Skin epidermis (tissue), 12 donors: ENCODE measurements around the gene MPHOSPH8.

Experiments
- H3K27ac ChIP-seq, 21 experiments: fragments of 200-600 bp; sonication (generic) in 11 of 21; one replicate each; pipeline ENCODE4 v1.5.0; 2020; ENCODE audit warnings: mild to moderate bottlenecking in 3 of 21, inconsistent platforms in 2 of 21, moderate library complexity in 2 of 21
- H3K4me3 ChIP-seq, 7 experiments: fragments of 200-600 bp; sonication (generic) in 2 of 7; one replicate each; pipeline ENCODE4 v1.5.0; 2020; ENCODE audit warnings: inconsistent platforms in 2 of 7, mild to moderate bottlenecking in 2 of 7, moderate library complexity in 1 of 7

The MPHOSPH8 gene, protein sequence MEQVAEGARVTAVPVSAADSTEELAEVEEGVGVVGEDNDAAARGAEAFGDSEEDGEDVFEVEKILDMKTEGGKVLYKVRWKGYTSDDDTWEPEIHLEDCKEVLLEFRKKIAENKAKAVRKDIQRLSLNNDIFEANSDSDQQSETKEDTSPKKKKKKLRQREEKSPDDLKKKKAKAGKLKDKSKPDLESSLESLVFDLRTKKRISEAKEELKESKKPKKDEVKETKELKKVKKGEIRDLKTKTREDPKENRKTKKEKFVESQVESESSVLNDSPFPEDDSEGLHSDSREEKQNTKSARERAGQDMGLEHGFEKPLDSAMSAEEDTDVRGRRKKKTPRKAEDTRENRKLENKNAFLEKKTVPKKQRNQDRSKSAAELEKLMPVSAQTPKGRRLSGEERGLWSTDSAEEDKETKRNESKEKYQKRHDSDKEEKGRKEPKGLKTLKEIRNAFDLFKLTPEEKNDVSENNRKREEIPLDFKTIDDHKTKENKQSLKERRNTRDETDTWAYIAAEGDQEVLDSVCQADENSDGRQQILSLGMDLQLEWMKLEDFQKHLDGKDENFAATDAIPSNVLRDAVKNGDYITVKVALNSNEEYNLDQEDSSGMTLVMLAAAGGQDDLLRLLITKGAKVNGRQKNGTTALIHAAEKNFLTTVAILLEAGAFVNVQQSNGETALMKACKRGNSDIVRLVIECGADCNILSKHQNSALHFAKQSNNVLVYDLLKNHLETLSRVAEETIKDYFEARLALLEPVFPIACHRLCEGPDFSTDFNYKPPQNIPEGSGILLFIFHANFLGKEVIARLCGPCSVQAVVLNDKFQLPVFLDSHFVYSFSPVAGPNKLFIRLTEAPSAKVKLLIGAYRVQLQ

DNA sequence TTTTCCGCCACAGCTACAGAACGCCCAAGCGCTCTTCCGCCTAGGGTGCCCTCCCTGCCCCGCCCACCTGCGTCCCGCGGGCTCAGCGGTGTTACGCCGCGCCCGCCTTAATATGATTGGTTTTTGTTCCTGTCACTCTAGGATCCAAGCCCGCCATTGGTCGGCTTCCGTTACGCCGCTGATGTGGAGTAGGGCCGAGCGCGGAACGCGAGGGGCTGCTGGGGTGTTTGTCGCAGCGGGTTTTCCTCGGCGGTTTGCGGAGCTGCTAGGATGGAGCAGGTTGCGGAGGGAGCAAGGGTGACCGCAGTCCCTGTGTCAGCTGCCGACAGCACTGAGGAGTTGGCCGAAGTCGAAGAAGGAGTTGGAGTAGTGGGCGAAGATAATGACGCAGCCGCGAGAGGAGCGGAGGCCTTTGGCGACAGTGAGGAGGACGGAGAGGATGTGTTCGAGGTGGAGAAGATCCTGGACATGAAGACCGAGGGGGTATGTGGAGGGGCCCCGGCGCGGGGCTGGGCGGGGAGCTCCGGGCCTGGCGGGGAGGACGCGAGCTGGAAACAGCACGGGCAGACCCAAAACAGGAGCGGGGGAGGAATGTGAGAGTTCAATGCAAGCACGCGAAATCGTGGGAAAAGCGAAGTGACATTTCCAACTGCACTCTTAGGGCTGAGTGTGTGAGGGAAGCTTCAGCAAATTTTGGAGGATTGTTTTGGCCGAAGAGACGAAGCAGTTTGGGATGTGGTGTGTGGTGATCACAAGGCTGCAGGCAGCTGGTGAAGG lies at the start of gene MPHOSPH8:
MPHOSPH8 (plus strand) TSS at position 181 of the 777 bp plus-strand sequence; CDS start at position 271, 90 bp downstream.
- peak within 1 kb of the TSS; percentile 74 to 93 (median 89) for H3K27ac ChIP-seq
- peak within 1 kb of the TSS; percentile 64 to 97 (median 82) for H3K4me3 ChIP-seq

DNA sequence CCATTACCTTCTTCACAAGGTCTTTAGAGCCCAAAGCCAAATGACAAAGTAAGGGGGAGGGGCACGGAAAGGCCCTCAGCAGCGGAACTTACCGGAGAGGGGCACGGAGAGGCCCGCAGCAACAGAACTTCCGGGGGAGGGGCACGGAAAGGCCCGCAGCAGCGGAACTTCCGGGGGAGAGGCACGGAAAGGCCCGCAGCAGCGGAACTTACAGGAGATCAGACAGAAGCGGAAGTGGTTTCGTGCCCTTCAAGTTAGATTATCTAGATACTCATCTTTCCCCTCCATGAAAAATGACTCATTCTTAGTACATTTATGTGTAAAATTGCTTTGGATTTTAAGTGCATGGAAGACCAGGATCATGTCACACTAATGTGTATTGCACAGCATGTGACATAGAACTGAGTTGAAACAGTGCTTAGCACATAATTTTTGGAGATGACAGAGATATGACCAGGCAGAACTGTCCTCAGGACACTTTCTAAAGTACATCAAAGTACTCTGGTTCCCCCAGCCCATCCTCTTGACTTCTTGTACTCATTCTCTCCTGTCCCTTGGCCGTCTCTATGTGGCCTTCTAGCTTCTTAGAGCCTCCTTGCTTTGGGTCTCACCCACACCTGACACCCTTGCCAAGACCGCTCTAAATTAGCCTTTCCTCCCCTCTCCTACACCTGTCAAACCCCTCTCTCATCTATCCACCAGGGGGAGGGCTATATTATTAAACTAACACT lies 46.4 kb upstream of the MPHOSPH8 start:
- Histone ChIP-seq H3K27ac (peak overlapping the region in 2 of 21 experiments; percentile 5 to 6), H3K4me3 (peak overlapping the region in 3 of 7 experiments; percentile 3 to 22 (median 3))

GRCh38 chr13:19587635-19588300 lies 45.7 kb upstream of the MPHOSPH8 start:
- no peak overlapping the region for H3K4me3 ChIP-seq

GRCh38 chr13:19589312-19589711 lies 44.1 kb upstream of the MPHOSPH8 start:
- no peak overlapping the region for H3K27ac ChIP-seq

More at GRCh38 chr13:19587635-19588300, 45.7 kb upstream of the MPHOSPH8 start:
- no peak overlapping the region for H3K27ac ChIP-seq

GRCh38 chr13:19590423-19590822 lies 43.0 kb upstream of the MPHOSPH8 start:
- Histone ChIP-seq H3K27ac (no peak overlapping the region), H3K4me3 (no peak overlapping the region)

More at GRCh38 chr13:19589312-19589711, 44.1 kb upstream of the MPHOSPH8 start:
- H3K4me3 ChIP-seq: no peak overlapping the region

GRCh38 chr13:19591864-19592263 lies 41.6 kb upstream of the MPHOSPH8 start:
- Histone ChIP-seq H3K27ac (no peak overlapping the region), H3K4me3 (no peak overlapping the region)

DNA sequence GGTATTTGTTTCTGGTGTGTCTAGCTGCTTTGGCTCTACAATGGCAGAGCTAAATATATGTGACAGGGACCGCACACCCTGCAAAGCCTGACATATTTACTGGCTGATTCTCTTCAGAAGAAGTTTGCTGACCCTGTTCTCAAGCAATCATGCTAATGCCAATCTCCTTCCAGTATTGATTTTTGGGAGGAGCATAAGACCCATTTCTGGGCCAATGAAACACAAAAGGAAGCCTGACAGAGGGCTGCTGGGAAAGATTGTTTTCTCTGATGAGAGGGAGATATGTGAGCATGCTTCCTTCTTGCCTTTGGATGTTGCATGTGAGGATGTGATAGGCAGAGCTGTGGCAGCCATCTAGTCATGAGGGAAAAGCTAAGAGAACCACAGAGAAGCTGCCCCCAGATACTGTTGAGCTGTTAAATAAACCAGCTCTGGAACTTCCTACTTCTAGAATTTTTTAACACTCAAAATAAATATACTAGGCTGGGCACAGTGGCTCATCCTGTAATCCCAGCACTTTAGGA lies 40.7 kb upstream of the MPHOSPH8 start:
- Histone ChIP-seq H3K4me3 (no peak overlapping the region), H3K27ac (no peak overlapping the region)

GRCh38 chr13:19596086-19596485 lies 37.4 kb upstream of the MPHOSPH8 start:
- no peak overlapping the region for H3K27ac ChIP-seq
- H3K4me3 ChIP-seq: no peak overlapping the region

DNA sequence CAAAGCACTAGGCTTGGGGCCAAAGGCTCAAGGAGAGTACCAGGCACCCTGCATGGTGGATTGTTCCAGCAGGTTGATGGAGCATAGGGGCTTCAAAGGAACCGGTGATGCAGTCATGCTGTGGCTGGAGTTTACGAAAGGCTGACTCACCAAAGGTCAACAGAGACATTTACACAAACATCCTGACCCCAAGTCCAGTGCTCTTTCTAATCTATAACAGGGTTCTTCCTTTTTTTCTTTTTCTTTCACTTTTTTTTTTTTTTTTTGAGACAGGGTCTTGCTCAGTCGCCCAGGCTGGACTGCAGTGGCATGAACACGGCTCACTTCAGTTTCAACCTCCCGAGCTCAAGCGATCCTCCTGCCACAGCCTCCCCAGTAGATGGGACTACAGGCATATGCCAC lies 36.5 kb upstream of the MPHOSPH8 start:
- H3K27ac ChIP-seq: no peak overlapping the region

GRCh38 chr13:19597523-19597922 lies 35.9 kb upstream of the MPHOSPH8 start:
- no peak overlapping the region for H3K27ac ChIP-seq

More for the DNA sequence above, 36.5 kb upstream of the MPHOSPH8 start:
- no peak overlapping the region for H3K4me3 ChIP-seq

DNA sequence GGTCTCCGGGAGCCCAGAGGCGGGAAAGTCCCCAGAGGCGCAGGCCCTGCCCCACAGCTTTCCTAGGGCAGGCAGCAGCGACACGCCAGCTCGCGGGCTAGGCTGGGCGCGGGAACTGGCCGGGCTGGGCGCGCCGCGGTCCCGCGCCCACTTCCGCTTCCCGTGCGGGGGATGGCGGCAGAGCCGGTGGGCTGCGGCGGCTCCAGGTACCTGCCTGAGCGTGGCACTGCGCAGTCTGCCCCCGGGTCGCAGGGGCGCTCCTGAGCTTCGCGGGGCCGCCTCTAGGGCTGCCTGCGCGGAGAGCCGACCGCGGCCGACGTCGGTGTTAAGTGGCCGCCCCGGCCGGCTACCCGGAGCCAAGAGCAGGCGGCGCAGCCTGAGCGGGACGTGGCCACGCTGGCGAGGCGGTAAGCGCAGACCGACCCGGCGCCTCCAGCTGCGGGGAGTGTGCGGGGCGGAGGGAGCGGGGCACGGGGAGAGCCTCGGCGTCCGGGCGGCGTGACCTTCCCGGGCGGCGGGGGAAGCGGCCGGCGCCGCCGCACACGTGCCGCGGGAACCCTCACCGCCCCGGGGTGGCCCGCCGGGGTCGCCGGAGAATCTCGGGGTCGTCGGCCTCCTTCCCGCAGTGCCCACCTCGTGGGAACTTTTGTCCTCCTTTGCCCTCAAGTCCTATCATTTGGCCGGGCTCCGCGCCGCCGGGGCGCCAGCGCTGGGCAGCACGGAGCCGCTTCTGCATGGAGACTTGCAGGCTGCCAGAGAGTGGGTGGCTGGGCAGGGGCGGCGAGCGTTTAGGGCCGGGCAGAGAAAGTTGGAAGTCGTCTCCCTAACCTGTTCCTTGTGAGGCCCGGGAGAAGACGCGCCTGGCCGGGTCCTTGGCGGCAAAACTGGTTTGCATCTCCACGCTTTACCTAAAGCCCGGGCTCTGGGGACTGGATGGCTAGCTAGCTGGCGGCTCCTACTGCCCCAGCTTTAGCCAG lies 31.4 kb upstream of the MPHOSPH8 start:
- Histone ChIP-seq H3K27ac (peak overlapping the region in 2 of 21 experiments; percentile 1 to 10), H3K4me3 (peak overlapping the region; percentile 34 to 59 (median 48))

More at GRCh38 chr13:19597523-19597922, 35.9 kb upstream of the MPHOSPH8 start:
- no peak overlapping the region for H3K4me3 ChIP-seq

DNA sequence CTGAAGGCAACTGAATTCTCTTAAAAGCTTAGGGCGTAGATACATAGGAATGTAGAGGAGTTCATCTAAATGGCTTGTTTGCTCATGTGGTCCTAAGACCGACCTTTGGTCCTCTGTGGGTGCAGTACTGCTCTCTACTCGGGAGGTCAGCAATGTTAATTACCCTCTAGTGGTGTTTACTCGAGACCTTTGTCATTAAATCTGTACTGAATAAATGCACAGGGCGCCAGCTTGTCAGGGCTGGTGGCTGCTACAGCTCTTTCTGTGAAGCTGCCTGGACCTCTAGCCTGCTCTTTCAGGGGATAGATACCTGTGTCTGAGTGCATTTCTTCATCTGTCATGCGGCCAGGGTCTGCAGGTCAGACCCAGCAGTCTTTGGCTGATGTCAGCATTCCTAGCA lies 29.2 kb upstream of the MPHOSPH8 start:
- H3K4me3 ChIP-seq: no peak overlapping the region
- H3K27ac ChIP-seq: no peak overlapping the region

DNA sequence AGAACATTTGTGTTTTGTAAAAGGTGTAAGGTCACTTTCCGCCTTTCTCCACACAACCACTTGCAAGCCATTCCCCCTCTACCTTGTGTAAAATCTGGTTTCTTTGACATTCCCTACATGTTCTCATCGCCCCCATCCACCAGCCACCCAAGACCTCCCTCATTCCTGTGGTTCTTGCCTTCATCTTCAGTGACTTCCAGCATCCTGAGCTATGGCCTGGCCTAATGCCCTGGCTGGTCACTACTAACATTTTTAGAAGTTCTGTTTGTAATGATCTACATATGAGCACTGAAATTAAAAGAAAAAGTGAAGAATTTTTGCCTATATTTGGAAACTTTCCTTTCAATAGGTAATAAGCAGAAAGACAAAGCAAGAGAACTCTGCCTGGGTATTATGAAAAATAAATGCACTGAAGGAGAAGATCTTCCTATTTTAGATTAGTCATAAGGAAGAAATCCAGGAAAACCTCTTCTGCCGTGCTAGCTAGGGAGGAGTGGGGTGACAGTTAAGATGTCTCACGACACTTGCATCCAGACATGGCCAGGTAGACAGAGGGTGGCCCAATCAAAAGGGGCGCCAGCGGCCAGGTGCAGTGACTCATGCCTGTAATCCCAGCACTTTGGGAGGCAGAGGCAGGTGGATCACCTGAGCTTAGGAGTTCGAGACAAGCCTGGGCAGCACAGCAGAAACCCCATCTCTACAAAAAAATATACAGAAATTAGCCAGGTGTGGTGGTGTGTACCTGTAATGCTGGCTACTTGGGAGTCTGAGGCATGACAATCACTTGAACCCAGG lies 28.1 kb upstream of the MPHOSPH8 start:
- Histone ChIP-seq H3K4me3 (no peak overlapping the region), H3K27ac (no peak overlapping the region)

DNA sequence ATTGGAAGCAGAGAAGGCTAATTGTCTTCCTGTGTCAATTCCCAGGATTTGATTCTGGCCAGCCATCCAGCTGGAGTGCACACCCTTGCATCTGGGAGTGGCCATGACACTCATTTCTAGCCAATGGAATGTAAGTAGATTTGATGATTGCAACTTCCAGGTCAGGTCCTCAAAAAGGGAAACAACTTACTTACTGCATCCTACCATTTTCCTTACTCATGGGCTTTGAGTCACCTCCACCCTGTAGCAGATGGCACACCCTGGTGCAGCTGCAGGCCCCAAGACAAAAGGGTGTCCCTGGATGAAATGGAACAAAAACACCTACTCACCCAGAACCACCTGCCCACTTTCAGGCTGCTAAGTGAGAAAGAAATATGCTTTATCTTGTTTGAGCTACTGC lies 27.3 kb upstream of the MPHOSPH8 start:
- Histone ChIP-seq H3K4me3 (no peak overlapping the region), H3K27ac (no peak overlapping the region)

DNA sequence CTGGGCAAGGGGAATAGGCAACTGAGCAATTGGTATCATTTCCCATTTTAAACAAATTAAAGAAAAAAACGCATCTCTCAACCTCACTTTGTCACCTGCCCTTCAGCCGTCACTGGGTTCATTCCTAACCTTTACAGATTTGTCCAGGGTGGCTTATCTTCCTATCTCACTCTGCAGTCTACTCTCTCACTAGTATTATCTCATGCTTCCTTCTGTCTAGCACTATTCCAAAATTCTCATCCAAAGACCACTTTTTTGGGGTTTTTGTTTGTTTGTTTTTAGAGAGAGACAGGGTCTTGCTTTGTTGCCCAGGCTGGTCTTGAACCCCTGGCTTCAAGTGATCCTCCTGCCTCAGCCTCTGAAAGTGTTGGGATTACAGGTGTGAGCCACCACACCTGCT lies 26.7 kb upstream of the MPHOSPH8 start:
- Histone ChIP-seq H3K27ac (no peak overlapping the region), H3K4me3 (no peak overlapping the region)

GRCh38 chr13:19607523-19608078 lies 25.9 kb upstream of the MPHOSPH8 start:
- Histone ChIP-seq H3K4me3 (no peak overlapping the region), H3K27ac (no peak overlapping the region)
